Body of pancreas (tissue), 4 donors: Measurements from ENCODE around the gene MAML3.

Experiments used
- CTCF ChIP-seq, 7 experiments: fragments of 450-650 bp in 4 of 7; fragments of 200-600 bp in 3 of 7; sonication (generic) in 3 of 7; IDR thresholded peaks; one replicate each; pipeline ENCODE4 v1.5.1; 2016 to 2019; ENCODE audit warnings: antibody characterized with exemption in 7 of 7
- POLR2A ChIP-seq, 3 donors: fragments of 450-650 bp; IDR thresholded peaks; one replicate each; pipeline ENCODE4 v1.6.1; 2016; ENCODE audit warnings: antibody characterized with exemption in 3 of 3, mild to moderate bottlenecking in 2 of 3

- no peak for TF ChIP-seq CTCF (IDR thresholded peaks at IDR 0.05)
- no peak for TF ChIP-seq POLR2A (IDR thresholded peaks at IDR 0.05)
These were observed 352.1 kb downstream of the MAML3 start for GRCh38 chr4:139801895-139802294.
